Measurements from ENCODE around the gene SCIN.

Gene SCIN

GRCh38 chr7:12648704-12649261, 78.3 kb downstream of the SCIN start:
- Histone ChIP-seq H3K79me2 (ENCODE audit: insufficient read depth, low read depth) (no peaks in the 10 kb centered on the region), H2AFZ (ENCODE audit: low read depth) (no peak overlapping the region), H3K4me1 (ENCODE audit: low read depth, poor library complexity, severe bottlenecking) (no peaks in the 10 kb centered on the region), H3K9ac (no peak overlapping the region), H4K20me1 (ENCODE audit: insufficient read depth) (no peaks in the 10 kb centered on the region), H3K36me3 (ENCODE audit: insufficient read depth) (no peaks in the 10 kb centered on the region), H3K27me3 (ENCODE audit: insufficient read depth, low read depth) (no peaks in the 10 kb centered on the region), H3K4me2 (no peak overlapping the region), H3K27ac (no peak overlapping the region), H3K4me3 (IDR thresholded peaks at IDR 0.05; ENCODE audit: insufficient read depth, low read depth, low read length) (no peak overlapping the region)
- TF ChIP-seq CTCF (conservative IDR thresholded peaks at IDR 0.05; ENCODE audit: low read depth, low read length), result no peak

- H3K4me2 ChIP-seq, result no peak overlapping the region
- H3K79me2 ChIP-seq (ENCODE audit: insufficient read depth, low read depth), result no peaks in the 10 kb centered on the region
- H3K4me3 ChIP-seq (IDR thresholded peaks at IDR 0.05; ENCODE audit: insufficient read depth, low read depth, low read length), result no peak overlapping the region
- no peak overlapping the region for H3K27ac ChIP-seq
- no peaks in the 10 kb centered on the region for H3K27me3 ChIP-seq (ENCODE audit: insufficient read depth, low read depth)
- no peak overlapping the region for H3K9ac ChIP-seq
- TF ChIP-seq CTCF (conservative IDR thresholded peaks at IDR 0.05; ENCODE audit: low read depth, low read length), result no peak
- no peaks in the 10 kb centered on the region for H4K20me1 ChIP-seq (ENCODE audit: insufficient read depth)
- H3K4me1 ChIP-seq (ENCODE audit: low read depth, poor library complexity, severe bottlenecking), result no peaks in the 10 kb centered on the region
- no peaks in the 10 kb centered on the region for H3K36me3 ChIP-seq (ENCODE audit: insufficient read depth)
- H2AFZ ChIP-seq (ENCODE audit: low read depth), result no peak overlapping the region
These were observed 78.8 kb downstream of the SCIN start for GRCh38 chr7:12649348-12649747.

- Histone ChIP-seq H3K9ac (no peak overlapping the region), H2AFZ (ENCODE audit: low read depth) (no peak overlapping the region), H3K4me3 (IDR thresholded peaks at IDR 0.05; ENCODE audit: insufficient read depth, low read depth, low read length) (no peak overlapping the region), H3K27ac (no peak overlapping the region), H4K20me1 (ENCODE audit: insufficient read depth) (no peaks in the 10 kb centered on the region), H3K36me3 (ENCODE audit: insufficient read depth) (no peaks in the 10 kb centered on the region), H3K4me2 (no peak overlapping the region), H3K79me2 (ENCODE audit: insufficient read depth, low read depth) (no peaks in the 10 kb centered on the region), H3K4me1 (ENCODE audit: low read depth, poor library complexity, severe bottlenecking) (no peaks in the 10 kb centered on the region), H3K27me3 (ENCODE audit: insufficient read depth, low read depth) (no peaks in the 10 kb centered on the region)
- TF ChIP-seq CTCF (conservative IDR thresholded peaks at IDR 0.05; ENCODE audit: low read depth, low read length), result no peak
These were observed 79.6 kb downstream of the SCIN start for GRCh38 chr7:12650080-12650479.

GRCh38 chr7:12653110-12653509, 82.6 kb downstream of the SCIN start:
- H3K27ac ChIP-seq, result no peak overlapping the region
- H3K4me1 ChIP-seq (ENCODE audit: low read depth, poor library complexity, severe bottlenecking), result no peaks in the 10 kb centered on the region
- no peaks in the 10 kb centered on the region for H3K36me3 ChIP-seq (ENCODE audit: insufficient read depth)
- H3K27me3 ChIP-seq (ENCODE audit: insufficient read depth, low read depth), result no peaks in the 10 kb centered on the region
- H3K4me2 ChIP-seq, result no peak overlapping the region
- TF ChIP-seq CTCF (conservative IDR thresholded peaks at IDR 0.05; ENCODE audit: low read depth, low read length), result no peak
- no peaks in the 10 kb centered on the region for H4K20me1 ChIP-seq (ENCODE audit: insufficient read depth)
- no peaks in the 10 kb centered on the region for H3K79me2 ChIP-seq (ENCODE audit: insufficient read depth, low read depth)
- H3K4me3 ChIP-seq (IDR thresholded peaks at IDR 0.05; ENCODE audit: insufficient read depth, low read depth, low read length), result no peak overlapping the region
- H3K9ac ChIP-seq, result no peak overlapping the region
- no peak overlapping the region for H2AFZ ChIP-seq (ENCODE audit: low read depth)
